ENCODE measurements around the gene HECTD2.

DNA sequence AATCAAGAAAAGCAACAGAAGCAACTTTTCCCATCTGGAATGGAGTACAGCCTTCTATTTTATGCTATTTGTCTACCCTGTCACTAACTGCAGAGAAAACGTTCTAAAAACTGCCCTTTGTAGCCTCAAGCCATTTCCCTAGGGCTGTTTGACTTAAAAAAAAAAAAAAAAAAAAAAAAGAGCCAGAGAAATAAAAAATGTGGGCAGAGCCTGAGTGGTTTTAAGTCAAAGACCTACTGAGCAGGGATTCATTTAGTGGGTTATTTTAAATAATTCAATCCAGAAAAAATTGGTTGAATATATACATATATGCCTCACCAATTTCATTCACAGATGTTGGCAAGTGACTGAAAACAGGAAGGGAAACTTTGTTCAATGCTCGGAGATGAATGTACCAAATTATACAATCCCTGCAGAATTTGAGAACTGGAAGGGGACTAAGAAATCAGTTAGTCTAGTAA is 147.5 kb downstream of the HECTD2 start:
- TF ChIP-seq, protein P1, sequence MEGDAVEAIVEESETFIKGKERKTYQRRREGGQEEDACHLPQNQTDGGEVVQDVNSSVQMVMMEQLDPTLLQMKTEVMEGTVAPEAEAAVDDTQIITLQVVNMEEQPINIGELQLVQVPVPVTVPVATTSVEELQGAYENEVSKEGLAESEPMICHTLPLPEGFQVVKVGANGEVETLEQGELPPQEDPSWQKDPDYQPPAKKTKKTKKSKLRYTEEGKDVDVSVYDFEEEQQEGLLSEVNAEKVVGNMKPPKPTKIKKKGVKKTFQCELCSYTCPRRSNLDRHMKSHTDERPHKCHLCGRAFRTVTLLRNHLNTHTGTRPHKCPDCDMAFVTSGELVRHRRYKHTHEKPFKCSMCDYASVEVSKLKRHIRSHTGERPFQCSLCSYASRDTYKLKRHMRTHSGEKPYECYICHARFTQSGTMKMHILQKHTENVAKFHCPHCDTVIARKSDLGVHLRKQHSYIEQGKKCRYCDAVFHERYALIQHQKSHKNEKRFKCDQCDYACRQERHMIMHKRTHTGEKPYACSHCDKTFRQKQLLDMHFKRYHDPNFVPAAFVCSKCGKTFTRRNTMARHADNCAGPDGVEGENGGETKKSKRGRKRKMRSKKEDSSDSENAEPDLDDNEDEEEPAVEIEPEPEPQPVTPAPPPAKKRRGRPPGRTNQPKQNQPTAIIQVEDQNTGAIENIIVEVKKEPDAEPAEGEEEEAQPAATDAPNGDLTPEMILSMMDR (IDR thresholded peaks at IDR 0.05; ENCODE audit: low read depth, low read length): no peak
- TF ChIP-seq, protein P2, sequence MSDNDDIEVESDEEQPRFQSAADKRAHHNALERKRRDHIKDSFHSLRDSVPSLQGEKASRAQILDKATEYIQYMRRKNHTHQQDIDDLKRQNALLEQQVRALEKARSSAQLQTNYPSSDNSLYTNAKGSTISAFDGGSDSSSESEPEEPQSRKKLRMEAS (IDR thresholded peaks at IDR 0.05; ENCODE audit: low read depth, low read length): no peak
- no peak for TF ChIP-seq POLR2A (IDR thresholded peaks at IDR 0.05; ENCODE audit: extremely low read depth, insufficient read length)
